Choroid plexus epithelial cell (primary cell): ENCODE results near the gene GDF2.

ENCODE experiments used
- DNase-seq: peaks from one replicate; pipeline ENCODE4 v3.0.0-alpha.2; 2010; ENCODE audit warnings: low read depth
- H3K4me3 ChIP-seq: 2 replicates; pipeline ENCODE4 v1.5.1; 2011; ENCODE audit warnings: low read depth, mild to moderate bottlenecking, control low read depth, low read length, moderate library complexity
- CTCF ChIP-seq: conservative IDR thresholded peaks from 2 replicates; pipeline ENCODE4 v1.5.1; 2011; ENCODE audit warnings: low read depth, mild to moderate bottlenecking, control low read depth, inconsistent platforms, low read length, moderate library complexity

The GDF2 gene

GRCh38 chr10:47370878-47371277 is 48.6 kb downstream of the GDF2 start:
- DNase-seq = no peak
- H3K4me3 ChIP-seq = no peak overlapping the region
- TF ChIP-seq CTCF = no peak

GRCh38 chr10:47371629-47372485 is 49.6 kb downstream of the GDF2 start:
- DNase-seq = peak; percentile 68
- H3K4me3 ChIP-seq = no peak overlapping the region
- TF ChIP-seq CTCF = no peak

- H3K4me3 ChIP-seq = no peak overlapping the region
- no peak for TF ChIP-seq CTCF
- no peak for DNase-seq
Measured at GRCh38 chr10:47372726-47373125, 50.5 kb downstream of the GDF2 start.

- no peak overlapping the region for H3K4me3 ChIP-seq
- TF ChIP-seq CTCF = no peak
- peak; percentile 79 for DNase-seq
Measured at GRCh38 chr10:47374611-47375536, 52.6 kb downstream of the GDF2 start.

- no peak for DNase-seq
- H3K4me3 ChIP-seq = no peak overlapping the region
- TF ChIP-seq CTCF = no peak
Measured at GRCh38 chr10:47376522-47377220, 54.4 kb downstream of the GDF2 start.
